ENCODE measurements around the gene ZFP36L2. TPM values are rescaled to one million over a fixed set of nuclear protein-coding genes. Genes with fewer than 3 reads are reported as not detected.

The ZFP36L2 gene
- total RNA-seq, 1 donor from 2014 or later, result 62.1 TPM

GRCh38 chr2:43209204-43209717 is 17.1 kb downstream of the ZFP36L2 start:
- intact Hi-C loops (cut with micrococcal nuclease), result no loop called here
- H3K4me3 Mint-ChIP-seq, result no peak overlapping the region
- H3K9me3 Mint-ChIP-seq, result no peaks in the 10 kb centered on the region
- no peak overlapping the region for H3K27ac Mint-ChIP-seq
- ChIA-PET POLR2A (interaction anchor here (1.5 kb wide), 1 partner anchor 387 kb away, joined by 3 read pairs; the partner anchor contains the start of gene THADA), CTCF (interaction anchor here (1.1 kb wide), 1 partner anchor 82 kb away, joined by 3 read pairs; no protein-coding TSS in a partner anchor)
- peaks cover 33% of the 10 kb centered on the region for H3K4me1 Mint-ChIP-seq
- H3K36me3 Mint-ChIP-seq (ENCODE audit: low read depth), result no peaks in the 10 kb centered on the region
- no peak for ATAC-seq (ENCODE audit: low read depth)
- TF ChIP-seq CTCF (IDR thresholded peaks at IDR 0.05), result no peak
- H3K27me3 Mint-ChIP-seq, result no peaks in the 10 kb centered on the region
- DNase-seq, result no peak

GRCh38 chr2:43207553-43208300 is 18.7 kb downstream of the ZFP36L2 start:
- ChIA-PET POLR2A (interaction anchor here (0.7 to 1.4 kb wide), 3 partner anchors 13 to 69 kb away, joined by 3 to 4 read pairs (median 3); no protein-coding TSS in a partner anchor), CTCF (no interaction called here)
- Mint-ChIP-seq H3K9me3 (no peaks in the 10 kb centered on the region), H3K36me3 (ENCODE audit: low read depth) (no peaks in the 10 kb centered on the region), H3K4me3 (no peak overlapping the region), H3K4me1 (peaks cover 25% of the 10 kb centered on the region), H3K27ac (no peak overlapping the region), H3K27me3 (no peaks in the 10 kb centered on the region)
- ATAC-seq (ENCODE audit: low read depth), result no peak
- DNase-seq, result no peak
- no peak for TF ChIP-seq CTCF (IDR thresholded peaks at IDR 0.05)
- intact Hi-C loops (cut with micrococcal nuclease), result no loop called here

- POLR2A ChIA-PET, result interaction anchor here (1.4 kb wide), 1 partner anchor 12 kb away, joined by 4 read pairs; no protein-coding TSS in a partner anchor
- no peak for ATAC-seq (ENCODE audit: low read depth)
- Mint-ChIP-seq H3K4me1 (peaks cover 22% of the 10 kb centered on the region), H3K9me3 (no peaks in the 10 kb centered on the region), H3K4me3 (no peak overlapping the region), H3K36me3 (ENCODE audit: low read depth) (no peaks in the 10 kb centered on the region), H3K27ac (no peak overlapping the region), H3K27me3 (no peaks in the 10 kb centered on the region)
- CTCF ChIA-PET, result no interaction called here
- DNase-seq, result no peak
- no peak for TF ChIP-seq CTCF (IDR thresholded peaks at IDR 0.05)
- intact Hi-C loops (cut with micrococcal nuclease), result no loop called here
Observed at GRCh38 chr2:43206602-43207001, 19.8 kb downstream of the ZFP36L2 start.

GRCh38 chr2:43203373-43203772 is 23.0 kb downstream of the ZFP36L2 start:
- Mint-ChIP-seq H3K4me3 (no peak overlapping the region), H3K27me3 (no peaks in the 10 kb centered on the region), H3K27ac (no peak overlapping the region), H3K36me3 (ENCODE audit: low read depth) (no peaks in the 10 kb centered on the region), H3K9me3 (no peaks in the 10 kb centered on the region), H3K4me1 (peaks cover 7% of the 10 kb centered on the region)
- no peak for TF ChIP-seq CTCF (IDR thresholded peaks at IDR 0.05)
- DNase-seq (no peak), ATAC-seq (ENCODE audit: low read depth) (no peak)
- POLR2A ChIA-PET, result interaction anchor here (0.9 to 1.0 kb wide), 2 partner anchors 9 to 23 kb away, joined by 3 to 4 read pairs; partner anchors contain the start of gene ZFP36L2
- CTCF ChIA-PET, result no interaction called here
- intact Hi-C loops (cut with micrococcal nuclease), result no loop called here

- ChIA-PET CTCF (no interaction called here), POLR2A (interaction anchor here (0.6 to 1.0 kb wide), 2 partner anchors 11 to 24 kb away, joined by 3 to 4 read pairs; partner anchors contain the start of gene ZFP36L2)
- no peaks in the 10 kb centered on the region for H3K27me3 Mint-ChIP-seq
- no peak for DNase-seq
- no peak overlapping the region for H3K27ac Mint-ChIP-seq
- H3K9me3 Mint-ChIP-seq, result no peaks in the 10 kb centered on the region
- H3K4me3 Mint-ChIP-seq, result no peak overlapping the region
- no peaks in the 10 kb centered on the region for H3K36me3 Mint-ChIP-seq (ENCODE audit: low read depth)
- intact Hi-C loops (cut with micrococcal nuclease), result no loop called here
- no peak for ATAC-seq (ENCODE audit: low read depth)
- H3K4me1 Mint-ChIP-seq, result peaks cover 7% of the 10 kb centered on the region
- no peak for TF ChIP-seq CTCF (IDR thresholded peaks at IDR 0.05)
Observed at GRCh38 chr2:43202289-43202688, 24.1 kb downstream of the ZFP36L2 start.
